Right atrium auricular region (tissue), 2 donors: ENCODE data around the gene FREM2. TPM values are rescaled to one million over a fixed set of nuclear protein-coding genes. Genes with fewer than 3 reads are reported as not detected.

Experiments used
- DNase-seq: peaks from one replicate; pipeline ENCODE4 v3.0.0-alpha.2; 2019; ENCODE audit warnings: low spot score
- H3K27ac ChIP-seq, 2 donors: fragments of 200-600 bp; sonication (generic); 1 replicate in 1 of 2; 2 replicates in 1 of 2; pipeline ENCODE4 v1.5.1; 2016 to 2019
- H3K27me3 ChIP-seq, 2 donors: fragments of 200-600 bp; sonication (generic); one replicate each; pipeline versions ENCODE4 v1.5.1 to v1.6.0; 2017 to 2019
- H3K36me3 ChIP-seq: fragments of 200-600 bp; sonication (generic); one replicate; pipeline ENCODE4 v1.5.1; 2016
- H3K4me1 ChIP-seq, 2 donors: fragments of 200-600 bp; sonication (generic); one replicate each; pipeline versions ENCODE4 v1.5.1 to v1.6.0; 2017 to 2019
- H3K4me3 ChIP-seq, 2 donors: fragments of 200-600 bp; sonication (generic); 1 replicate in 1 of 2; 2 replicates in 1 of 2; pipeline ENCODE4 v1.5.1; 2017 to 2019; ENCODE audit warnings: mild to moderate bottlenecking in 1 of 2, moderate library complexity in 1 of 2
- H3K9me3 ChIP-seq, 2 donors: fragments of 200-600 bp; sonication (generic); one replicate each; pipeline ENCODE4 v1.5.1; 2019
- total RNA-seq, 2 donors: library from RNA; depleted of rRNA; stranded (reverse); fragments of >200 nt; gene quantifications; one replicate each; pipeline ENCODE4 v1.1.0, GENCODE V29; 2016
- TF ChIP-seq, protein P1 (sequence below), 2 donors: fragments of 200-600 bp; sonication (generic); IDR thresholded peaks; one replicate each; pipeline ENCODE4 v1.5.1; 2019; ENCODE audit warnings: antibody characterized with exemption in 2 of 2

Gene FREM2
- total RNA-seq, 2 donors from 2014 or later: 0.20 TPM; not detected in 1

DNA sequence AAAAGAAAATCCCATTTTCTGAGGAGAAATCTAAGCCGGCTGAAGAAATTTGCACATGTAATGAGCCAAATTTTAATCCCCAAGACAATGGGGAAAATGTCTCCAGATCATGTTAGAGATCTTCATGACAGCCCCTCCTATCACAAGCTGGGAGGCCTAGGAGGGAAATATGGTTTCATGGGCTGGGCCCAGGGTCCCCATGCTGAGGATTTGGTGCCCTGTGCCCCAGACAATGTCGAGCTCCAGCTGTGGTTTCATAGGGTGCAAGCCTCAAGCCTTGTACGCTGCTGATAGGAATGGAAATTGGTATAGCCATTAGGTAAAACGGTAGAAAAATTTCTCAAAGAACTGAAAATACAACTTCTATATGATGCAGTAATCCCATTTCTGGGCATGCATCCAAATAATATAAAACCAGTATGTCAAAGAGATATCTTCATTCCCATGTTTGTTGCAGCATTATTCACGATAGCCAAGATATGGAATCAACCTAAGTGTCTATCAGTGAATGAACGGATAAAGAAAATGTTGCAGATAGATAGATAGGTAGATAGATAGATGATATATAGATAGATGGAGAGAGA is 19.3 kb upstream of the FREM2 start:
- no peaks in the 10 kb centered on the region for H3K36me3 ChIP-seq
- no peaks in the 10 kb centered on the region for H3K4me1 ChIP-seq
- H3K4me3 ChIP-seq: no peak overlapping the region
- no peaks in the 10 kb centered on the region for H3K27me3 ChIP-seq
- H3K27ac ChIP-seq: no peak overlapping the region
- no peak for DNase-seq
- TF ChIP-seq, protein P1, sequence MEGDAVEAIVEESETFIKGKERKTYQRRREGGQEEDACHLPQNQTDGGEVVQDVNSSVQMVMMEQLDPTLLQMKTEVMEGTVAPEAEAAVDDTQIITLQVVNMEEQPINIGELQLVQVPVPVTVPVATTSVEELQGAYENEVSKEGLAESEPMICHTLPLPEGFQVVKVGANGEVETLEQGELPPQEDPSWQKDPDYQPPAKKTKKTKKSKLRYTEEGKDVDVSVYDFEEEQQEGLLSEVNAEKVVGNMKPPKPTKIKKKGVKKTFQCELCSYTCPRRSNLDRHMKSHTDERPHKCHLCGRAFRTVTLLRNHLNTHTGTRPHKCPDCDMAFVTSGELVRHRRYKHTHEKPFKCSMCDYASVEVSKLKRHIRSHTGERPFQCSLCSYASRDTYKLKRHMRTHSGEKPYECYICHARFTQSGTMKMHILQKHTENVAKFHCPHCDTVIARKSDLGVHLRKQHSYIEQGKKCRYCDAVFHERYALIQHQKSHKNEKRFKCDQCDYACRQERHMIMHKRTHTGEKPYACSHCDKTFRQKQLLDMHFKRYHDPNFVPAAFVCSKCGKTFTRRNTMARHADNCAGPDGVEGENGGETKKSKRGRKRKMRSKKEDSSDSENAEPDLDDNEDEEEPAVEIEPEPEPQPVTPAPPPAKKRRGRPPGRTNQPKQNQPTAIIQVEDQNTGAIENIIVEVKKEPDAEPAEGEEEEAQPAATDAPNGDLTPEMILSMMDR (IDR thresholded peaks at IDR 0.05): no peak
- H3K9me3 ChIP-seq: no peaks in the 10 kb centered on the region

DNA sequence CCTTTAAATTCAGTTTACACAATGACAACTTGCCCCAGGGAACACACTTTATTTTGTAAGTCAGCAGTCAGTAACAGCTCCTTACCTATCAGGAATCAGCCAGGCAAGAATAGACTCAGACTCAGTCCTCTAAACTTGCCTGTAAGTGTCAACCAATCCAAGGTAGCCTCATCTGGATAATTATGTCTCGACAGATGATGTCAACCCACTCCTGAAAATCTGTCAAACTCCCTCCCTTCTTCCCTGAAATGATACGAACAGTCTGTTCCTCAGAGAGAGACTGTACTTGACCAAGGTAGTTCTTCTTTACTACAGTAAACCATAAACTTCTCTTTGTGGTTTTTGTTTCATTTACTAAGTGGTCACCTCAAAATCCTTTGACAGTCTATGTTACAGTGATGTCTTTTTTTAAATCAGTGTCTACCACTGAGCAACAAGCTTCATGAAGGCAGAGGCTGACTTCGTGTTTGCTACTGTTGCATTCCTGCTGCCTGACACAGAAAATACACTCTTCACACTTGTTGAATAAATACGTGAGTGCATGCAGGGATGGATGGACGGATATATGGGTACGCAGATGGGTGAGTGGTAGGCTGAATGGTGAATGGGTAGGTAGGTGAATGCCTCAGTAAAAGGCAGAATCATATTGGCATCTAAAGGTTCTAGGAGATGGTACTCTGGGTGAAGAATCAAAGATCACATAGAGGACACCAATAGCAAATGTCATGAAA is 17.5 kb upstream of the FREM2 start:
- Histone ChIP-seq H3K36me3 (no peaks in the 10 kb centered on the region), H3K4me3 (no peak overlapping the region), H3K9me3 (no peaks in the 10 kb centered on the region), H3K27ac (no peak overlapping the region), H3K4me1 (no peaks in the 10 kb centered on the region), H3K27me3 (no peaks in the 10 kb centered on the region)
- no peak for DNase-seq
- TF ChIP-seq, protein P1 (IDR thresholded peaks at IDR 0.05): no peak

DNA sequence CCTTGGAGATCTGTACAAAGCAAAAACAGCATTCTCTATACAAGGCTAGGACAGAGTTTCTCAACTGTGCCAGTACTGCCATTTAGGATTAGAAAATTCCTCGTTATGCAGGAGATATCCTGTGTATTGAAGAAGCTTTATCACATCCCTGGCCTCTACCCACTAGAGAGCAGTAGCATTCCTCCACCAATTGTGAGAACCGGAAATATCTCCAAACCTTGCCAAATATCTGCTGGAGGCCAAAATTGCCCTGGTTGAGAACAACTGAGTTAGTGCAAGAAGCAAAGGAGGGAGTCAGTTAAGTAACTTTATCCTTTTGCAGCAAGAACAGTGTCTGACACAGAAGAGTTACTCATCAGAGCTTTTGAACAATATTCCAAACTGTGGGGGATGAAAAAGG is 16.2 kb upstream of the FREM2 start:
- H3K27ac ChIP-seq: no peak overlapping the region

DNA sequence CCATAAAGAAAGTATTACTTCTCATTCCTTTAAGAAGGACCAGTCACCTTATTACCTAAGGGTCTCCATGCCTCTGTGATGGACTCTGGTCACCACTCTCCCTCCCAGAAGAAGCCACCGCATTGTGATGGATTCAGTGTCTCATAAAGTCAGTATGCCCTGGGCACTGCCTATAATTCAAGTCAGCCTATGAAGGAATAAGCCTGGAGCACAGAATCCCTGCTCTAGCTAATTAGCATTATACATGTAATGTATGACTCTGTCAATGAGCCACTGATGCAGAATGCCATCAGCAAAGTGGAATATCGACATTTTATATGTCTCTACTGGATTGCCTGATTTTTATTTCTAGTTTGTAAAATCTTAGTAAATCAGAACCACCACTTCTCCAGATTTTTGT is 14.9 kb upstream of the FREM2 start:
- Histone ChIP-seq H3K4me3 (no peak overlapping the region), H3K27ac (no peak overlapping the region), H3K4me1 (no peaks in the 10 kb centered on the region), H3K9me3 (no peaks in the 10 kb centered on the region), H3K27me3 (no peaks in the 10 kb centered on the region), H3K36me3 (no peaks in the 10 kb centered on the region)
- DNase-seq: no peak
- TF ChIP-seq, protein P1 (IDR thresholded peaks at IDR 0.05): no peak

More for the DNA sequence above, 16.2 kb upstream of the FREM2 start:
- Histone ChIP-seq H3K4me1 (no peaks in the 10 kb centered on the region), H3K36me3 (no peaks in the 10 kb centered on the region), H3K4me3 (no peak overlapping the region), H3K9me3 (no peaks in the 10 kb centered on the region), H3K27me3 (no peaks in the 10 kb centered on the region)
- no peak for DNase-seq
- TF ChIP-seq, protein P1 (IDR thresholded peaks at IDR 0.05): no peak

DNA sequence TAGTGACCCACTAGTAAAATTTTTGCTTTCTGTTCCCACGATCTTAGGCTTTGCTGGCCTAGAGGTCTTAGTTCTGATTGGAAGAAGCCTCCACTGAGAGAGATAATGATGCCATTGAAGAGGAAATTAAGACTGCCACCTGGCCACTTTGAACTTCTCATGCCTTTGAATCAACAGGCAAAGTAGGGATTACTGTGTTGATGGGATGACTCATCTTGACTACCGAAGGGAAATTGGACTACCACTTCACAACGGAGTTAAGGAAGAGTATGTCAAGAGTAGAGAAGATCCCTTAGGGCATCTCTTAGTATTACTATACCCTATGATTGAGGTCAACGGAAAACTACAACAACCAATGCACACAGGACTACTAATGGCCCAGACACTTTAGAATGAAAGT is 12.7 kb upstream of the FREM2 start:
- no peaks in the 10 kb centered on the region for H3K36me3 ChIP-seq
- H3K27ac ChIP-seq: no peak overlapping the region
- TF ChIP-seq, protein P1 (IDR thresholded peaks at IDR 0.05): no peak
- H3K9me3 ChIP-seq: no peaks in the 10 kb centered on the region
- DNase-seq: no peak
- no peak overlapping the region for H3K4me3 ChIP-seq
- H3K4me1 ChIP-seq: no peaks in the 10 kb centered on the region
- H3K27me3 ChIP-seq: no peaks in the 10 kb centered on the region
